Natural killer cell treated with Interleukin-12 subunit alpha and Interleukin-12 subunit beta and Interleukin-15 and Interleukin-18, amount 100 ng/mL, for 72 hours (primary cell): ENCODE data around the gene GSX2. TPM values are rescaled to one million over a fixed set of nuclear protein-coding genes. Genes with fewer than 3 reads are reported as not detected.

ENCODE experiments used
- ATAC-seq, 2 donors: fragments of 150-1000 bp; cut with Tn5 transposase in 1 of 2; sonication (Bioruptor Pico), chemical (Tn5 transposase) in 1 of 2; 2 replicates each; pipeline ENCODE4 v1.10.0; 2021
- DNase-seq: peaks from one replicate; pipeline ENCODE4 v3.0.0; 2022; ENCODE audit warnings: low spot score
- H3K27ac Mint-ChIP-seq, 2 donors: 1 replicate in 1 of 2; 2 replicates in 1 of 2; pipeline ENCODE4 v1.8.0; 2022; ENCODE audit warnings: mixed read lengths in 2 of 2, mild to moderate bottlenecking in 1 of 2, moderate library complexity in 1 of 2
- H3K27me3 Mint-ChIP-seq, 2 donors: 1 replicate in 1 of 2; 2 replicates in 1 of 2; pipeline ENCODE4 v1.8.0; 2022; ENCODE audit warnings: mixed read lengths in 2 of 2
- H3K36me3 Mint-ChIP-seq: one replicate; pipeline ENCODE4 v1.8.0; 2022; ENCODE audit warnings: mixed read lengths
- H3K4me1 Mint-ChIP-seq, 2 donors: 1 replicate in 1 of 2; 2 replicates in 1 of 2; pipeline ENCODE4 v1.8.0; 2022; ENCODE audit warnings: low read depth in 2 of 2, mixed read lengths in 2 of 2, mild to moderate bottlenecking in 1 of 2
- H3K4me3 Mint-ChIP-seq: one replicate; pipeline ENCODE4 v1.8.0; 2022; ENCODE audit warnings: mixed read lengths
- H3K9me3 Mint-ChIP-seq: 2 replicates; pipeline ENCODE4 v1.8.0; 2022; ENCODE audit warnings: mixed read lengths
- total RNA-seq, 2 donors: library from RNA; stranded (reverse); gene quantifications; one replicate each; pipeline ENCODE4 v1.2.3, GENCODE V29; 2022

Gene GSX2
- total RNA-seq, 2 donors from 2014 or later, result not detected

- ATAC-seq, result peak; percentile 95 to 97
- no peaks in the 10 kb centered on the region for H3K9me3 Mint-ChIP-seq
- no peaks in the 10 kb centered on the region for H3K27me3 Mint-ChIP-seq
- H3K27ac Mint-ChIP-seq, result peak within 1 kb of the TSS; percentile 96 to 99
- peak within 1 kb of the TSS; percentile 90 for H3K4me3 Mint-ChIP-seq
- H3K4me1 Mint-ChIP-seq, result peaks cover 29 to 44% of the 10 kb centered on the region in 2 donors
- peak; percentile 99 for DNase-seq
- peaks cover 4% of the 10 kb centered on the region for H3K36me3 Mint-ChIP-seq
Measured at GRCh38 chr4:54064317-54065111, 35.4 kb upstream of the GSX2 start, which contains the start of gene CHIC2. Gene CHIC2 (minus strand): TSS chr4:54064605. CDS start chr4:54064300, 305 bp downstream.

DNA sequence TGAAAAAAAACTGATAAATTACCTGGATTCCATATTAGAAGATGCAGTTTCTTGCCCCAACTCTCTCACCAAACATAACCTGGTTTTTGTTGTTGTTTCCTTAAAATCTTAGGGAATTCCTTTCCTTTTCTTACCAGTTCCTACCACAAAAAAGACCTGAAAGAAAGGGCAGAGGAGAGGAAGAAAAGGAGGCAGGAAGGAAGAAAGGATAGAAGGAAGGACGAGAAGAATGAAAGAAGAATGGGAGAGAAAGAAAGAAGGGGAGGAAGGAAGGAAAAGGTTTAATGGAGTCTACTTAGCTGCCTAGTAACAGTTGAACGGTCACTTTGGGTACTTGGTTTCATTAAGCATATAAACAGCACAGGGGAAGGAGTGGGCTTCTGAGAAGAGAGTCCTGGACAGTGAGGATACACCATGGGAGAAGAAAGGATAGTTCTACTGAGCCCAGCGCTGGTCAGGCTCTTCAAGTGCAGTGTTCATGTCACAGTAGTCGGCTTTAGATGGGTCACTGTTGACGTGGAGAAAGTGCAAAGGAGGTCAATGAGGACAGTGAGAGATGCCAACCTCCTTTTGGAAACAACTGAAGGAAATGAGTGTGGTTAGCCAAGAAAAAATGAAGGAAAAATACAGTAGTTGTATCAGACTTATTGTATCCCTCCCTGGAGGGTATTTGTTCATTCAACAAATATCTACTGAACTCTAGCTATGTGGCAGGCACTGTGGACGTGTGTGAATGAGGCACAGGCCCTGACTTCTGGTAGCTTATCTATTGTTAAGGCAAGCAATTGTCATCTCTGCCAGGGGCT, 34.5 kb upstream of the GSX2 start:
- peaks cover 24 to 36% of the 10 kb centered on the region in 2 donors for H3K4me1 Mint-ChIP-seq
- H3K27me3 Mint-ChIP-seq, result peaks cover 0 to 4% of the 10 kb centered on the region in 2 donors
- peak overlapping the region; percentile 96 to 99 for H3K27ac Mint-ChIP-seq
- ATAC-seq (no peak), DNase-seq (no peak)
- no peaks in the 10 kb centered on the region for H3K36me3 Mint-ChIP-seq
- no peaks in the 10 kb centered on the region for H3K9me3 Mint-ChIP-seq
- peak overlapping the region; percentile 90 for H3K4me3 Mint-ChIP-seq

DNA sequence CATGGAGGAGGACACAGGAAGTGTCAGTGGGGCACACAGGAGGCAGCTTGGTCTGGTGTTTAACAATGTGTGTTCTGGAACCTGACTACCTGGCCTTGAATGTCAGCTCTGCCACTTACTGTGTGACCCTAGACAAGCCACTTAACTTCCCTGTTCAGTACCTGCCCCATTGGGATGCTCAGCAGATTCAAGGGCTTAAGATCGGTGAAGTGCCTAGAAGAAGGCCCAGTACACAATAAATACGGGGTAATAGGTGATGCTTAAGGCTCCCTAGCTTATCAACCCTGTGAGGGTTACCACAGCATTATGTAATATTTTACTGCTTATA, 33.9 kb upstream of the GSX2 start:
- ATAC-seq, result no peak
- Mint-ChIP-seq H3K9me3 (no peaks in the 10 kb centered on the region), H3K27ac (peak overlapping the region; percentile 96 to 99), H3K4me3 (no peak overlapping the region), H3K27me3 (peaks cover 0 to 4% of the 10 kb centered on the region in 2 donors), H3K36me3 (no peaks in the 10 kb centered on the region), H3K4me1 (peaks cover 24 to 34% of the 10 kb centered on the region in 2 donors)
- DNase-seq, result no peak

DNA sequence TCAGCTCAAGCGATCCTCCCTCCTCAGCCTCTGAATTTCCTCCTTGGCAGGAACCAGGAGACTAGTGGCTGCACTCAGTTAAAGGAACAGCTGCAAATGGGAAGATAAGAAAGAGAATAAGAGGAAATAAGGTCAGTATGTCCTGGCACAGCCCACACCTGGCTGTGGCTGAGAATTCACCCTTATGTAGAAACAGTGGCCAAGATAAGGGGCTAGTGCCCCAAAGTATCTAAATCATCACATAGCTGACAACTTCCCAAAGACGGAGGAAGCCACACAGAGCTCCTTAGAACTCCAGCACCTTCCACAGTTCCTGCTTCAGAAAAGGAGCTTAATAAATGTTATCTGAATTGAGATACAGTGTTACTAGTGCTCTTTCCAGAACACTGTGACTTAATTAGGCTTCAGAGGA, 33.2 kb upstream of the GSX2 start:
- peaks cover 18 to 27% of the 10 kb centered on the region in 2 donors for H3K4me1 Mint-ChIP-seq
- H3K36me3 Mint-ChIP-seq, result no peaks in the 10 kb centered on the region
- DNase-seq (no peak), ATAC-seq (no peak)
- no peak overlapping the region for H3K4me3 Mint-ChIP-seq
- no peaks in the 10 kb centered on the region for H3K9me3 Mint-ChIP-seq
- no peak overlapping the region for H3K27ac Mint-ChIP-seq
- peaks cover 0 to 4% of the 10 kb centered on the region in 2 donors for H3K27me3 Mint-ChIP-seq

DNA sequence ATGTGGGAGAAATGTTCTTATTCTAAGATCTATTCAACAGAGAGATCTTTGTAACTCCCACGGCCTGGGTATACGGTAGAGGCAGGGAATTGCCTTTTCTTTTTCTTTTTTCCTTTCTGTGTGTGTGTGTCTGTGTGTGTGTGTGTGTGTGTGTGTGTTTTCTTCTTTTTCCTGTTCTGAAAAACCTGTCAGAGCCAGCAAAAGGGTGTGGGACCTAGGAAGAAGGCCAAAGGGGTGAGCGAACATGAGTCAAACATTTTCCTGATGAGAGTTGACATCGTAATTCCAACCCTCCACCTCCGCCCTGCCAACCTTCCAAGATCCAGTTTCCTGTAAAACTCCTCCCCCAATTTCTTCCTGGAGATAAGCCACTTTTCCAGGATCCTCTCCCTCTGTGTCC, 32.8 kb upstream of the GSX2 start:
- H3K4me1 Mint-ChIP-seq, result peaks cover 17 to 22% of the 10 kb centered on the region in 2 donors
- ATAC-seq (no peak), DNase-seq (no peak)
- no peak overlapping the region for H3K27ac Mint-ChIP-seq
- no peaks in the 10 kb centered on the region for H3K36me3 Mint-ChIP-seq
- H3K4me3 Mint-ChIP-seq, result no peak overlapping the region
- H3K27me3 Mint-ChIP-seq, result peaks cover 0 to 4% of the 10 kb centered on the region in 2 donors
- no peaks in the 10 kb centered on the region for H3K9me3 Mint-ChIP-seq

DNA sequence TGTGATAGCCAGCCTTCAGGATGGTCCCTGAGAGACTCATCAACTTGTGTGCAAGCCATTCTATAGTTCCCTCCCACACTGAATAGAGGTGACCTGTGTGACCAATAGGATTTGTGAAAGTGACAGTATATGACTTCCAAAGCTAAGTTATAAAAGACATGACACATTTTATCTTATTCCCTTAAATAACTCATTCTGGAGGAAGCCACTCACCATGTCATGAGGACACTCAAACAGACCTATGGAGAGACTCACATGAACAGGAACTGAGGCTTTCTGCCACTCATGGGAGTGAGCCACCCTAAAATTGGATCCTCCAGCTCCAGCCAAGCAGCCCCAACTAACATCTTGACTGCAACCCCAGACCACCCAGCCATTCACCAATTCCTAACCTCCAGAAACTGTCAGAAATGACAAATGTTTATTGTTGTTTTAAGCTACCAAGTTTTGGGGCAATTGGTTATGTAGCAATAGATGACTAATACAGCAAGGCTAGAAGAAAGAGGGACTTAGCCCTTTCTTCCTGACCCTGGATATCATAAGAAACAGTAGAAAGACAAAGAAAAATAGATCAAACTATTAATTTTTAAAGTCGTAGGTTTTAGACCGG, 26.6 kb upstream of the GSX2 start:
- Mint-ChIP-seq H3K4me3 (no peak overlapping the region), H3K4me1 (peaks cover 0 to 2% of the 10 kb centered on the region in 2 donors), H3K27ac (no peak overlapping the region), H3K27me3 (peaks cover 9 to 18% of the 10 kb centered on the region in 2 donors), H3K9me3 (no peaks in the 10 kb centered on the region), H3K36me3 (no peaks in the 10 kb centered on the region)
- DNase-seq (no peak), ATAC-seq (no peak)

DNA sequence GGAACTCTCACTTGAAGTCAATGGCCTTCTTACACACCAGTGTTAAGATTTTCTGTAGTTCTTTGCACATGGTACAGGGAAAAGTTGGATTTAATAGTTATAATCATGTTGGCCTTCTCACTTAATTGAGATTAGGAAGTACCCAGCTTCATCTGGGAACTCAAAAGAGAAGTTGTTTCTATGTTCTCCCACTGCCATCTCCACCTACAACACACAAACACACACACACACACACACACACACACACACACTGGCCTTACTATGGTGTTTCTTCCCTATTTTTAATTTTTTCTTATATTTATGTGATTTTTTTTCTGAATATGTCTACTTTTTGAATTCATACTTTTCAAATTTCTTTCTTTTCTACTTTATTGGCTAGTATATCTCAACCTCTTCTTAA, 25.6 kb upstream of the GSX2 start:
- Mint-ChIP-seq H3K36me3 (no peaks in the 10 kb centered on the region), H3K4me3 (no peak overlapping the region), H3K9me3 (no peaks in the 10 kb centered on the region), H3K27me3 (peaks cover 9 to 18% of the 10 kb centered on the region in 2 donors), H3K4me1 (peaks cover 0 to 2% of the 10 kb centered on the region in 2 donors), H3K27ac (no peak overlapping the region)
- ATAC-seq (no peak), DNase-seq (no peak)

DNA sequence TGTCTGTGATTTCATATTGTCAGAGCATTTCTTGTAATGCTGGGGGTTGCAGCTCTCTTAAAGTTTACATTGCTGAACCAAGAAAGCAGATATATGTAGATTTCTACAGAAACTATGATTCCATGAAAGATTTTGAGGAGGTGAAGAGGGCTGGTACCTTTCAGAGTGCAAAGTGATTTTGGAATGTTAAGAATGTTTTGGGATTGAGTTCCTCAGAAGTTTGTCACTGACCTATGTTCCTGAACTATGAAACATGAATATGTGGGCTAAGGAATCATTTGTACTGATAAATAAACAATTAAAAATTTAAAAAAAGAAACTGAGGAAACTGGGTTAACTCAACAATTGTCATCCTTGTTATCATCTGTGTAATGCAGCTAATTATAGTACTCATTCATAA, 23.3 kb upstream of the GSX2 start:
- H3K27me3 Mint-ChIP-seq, result peaks cover 8 to 31% of the 10 kb centered on the region in 2 donors
- no peaks in the 10 kb centered on the region for H3K9me3 Mint-ChIP-seq
- no peaks in the 10 kb centered on the region for H3K4me1 Mint-ChIP-seq
- H3K36me3 Mint-ChIP-seq, result no peaks in the 10 kb centered on the region
- ATAC-seq (no peak), DNase-seq (no peak)
- no peak overlapping the region for H3K27ac Mint-ChIP-seq
- no peak overlapping the region for H3K4me3 Mint-ChIP-seq

DNA sequence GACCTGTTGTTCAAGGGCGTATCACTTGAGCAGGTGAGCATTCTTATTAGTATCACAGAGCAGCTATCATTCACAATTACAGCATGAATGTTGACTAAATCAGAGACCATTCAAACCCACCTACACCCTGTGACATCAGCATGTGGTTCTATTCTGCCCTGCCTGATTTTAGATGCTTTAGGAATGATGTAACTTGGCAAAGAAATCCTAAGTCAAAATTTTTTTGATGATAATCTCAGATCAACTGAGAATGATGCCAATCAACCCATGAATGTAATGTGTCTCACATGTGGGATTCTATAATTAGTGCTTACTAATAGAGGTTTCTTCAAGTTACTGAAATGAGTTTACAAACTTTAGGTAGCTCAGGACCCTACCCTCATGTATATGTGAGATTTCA, 22.2 kb upstream of the GSX2 start:
- Mint-ChIP-seq H3K27me3 (peaks cover 3 to 34% of the 10 kb centered on the region in 2 donors), H3K4me1 (no peaks in the 10 kb centered on the region), H3K4me3 (no peak overlapping the region), H3K27ac (no peak overlapping the region), H3K36me3 (no peaks in the 10 kb centered on the region), H3K9me3 (no peaks in the 10 kb centered on the region)
- ATAC-seq, result no peak
- no peak for DNase-seq

DNA sequence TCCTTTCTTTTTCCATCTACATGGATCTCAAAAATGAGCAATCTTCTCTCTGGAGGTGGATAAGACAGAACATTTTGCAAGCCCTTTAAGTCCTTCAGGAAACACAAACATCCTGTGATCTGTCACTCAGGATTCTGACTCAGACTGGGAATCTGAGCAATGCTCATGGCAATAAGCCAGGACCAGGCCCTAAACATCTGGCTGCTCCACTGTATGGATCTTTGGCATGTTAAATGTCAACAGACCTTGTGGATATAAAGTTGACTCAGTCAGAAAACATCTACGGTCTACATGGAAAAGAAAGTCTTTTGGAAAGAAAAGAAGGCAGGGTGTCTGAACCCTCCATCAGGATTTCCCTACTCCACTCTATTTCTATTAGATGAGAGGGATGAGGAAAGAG, 17.8 kb upstream of the GSX2 start:
- ATAC-seq (no peak), DNase-seq (no peak)
- no peaks in the 10 kb centered on the region for H3K4me1 Mint-ChIP-seq
- no peak overlapping the region for H3K4me3 Mint-ChIP-seq
- peaks cover 8 to 44% of the 10 kb centered on the region in 2 donors for H3K27me3 Mint-ChIP-seq
- no peak overlapping the region for H3K27ac Mint-ChIP-seq
- H3K9me3 Mint-ChIP-seq, result no peaks in the 10 kb centered on the region
- H3K36me3 Mint-ChIP-seq, result no peaks in the 10 kb centered on the region

DNA sequence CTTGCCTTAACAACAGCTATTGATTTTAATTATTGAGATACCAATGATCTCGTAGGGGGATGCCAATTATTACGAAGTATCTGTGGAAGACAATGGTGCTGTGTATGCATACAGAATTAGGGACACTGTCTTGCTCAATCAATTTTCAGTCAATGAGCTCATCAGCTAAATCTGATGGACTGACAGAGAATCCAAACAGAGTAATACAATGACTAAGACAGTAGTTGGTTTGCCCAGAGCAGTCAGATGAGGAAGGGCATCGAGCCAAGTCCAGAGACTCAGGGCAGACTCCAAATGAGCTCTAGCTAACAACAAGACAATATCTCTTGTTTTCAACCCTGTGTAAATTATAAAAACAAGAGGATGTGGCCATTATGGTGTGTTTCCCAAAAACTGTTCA, 14.7 kb upstream of the GSX2 start:
- no peak overlapping the region for H3K4me3 Mint-ChIP-seq
- no peaks in the 10 kb centered on the region for H3K9me3 Mint-ChIP-seq
- H3K27me3 Mint-ChIP-seq, result peaks cover 13 to 40% of the 10 kb centered on the region in 2 donors
- H3K36me3 Mint-ChIP-seq, result no peaks in the 10 kb centered on the region
- H3K4me1 Mint-ChIP-seq, result no peaks in the 10 kb centered on the region
- no peak for ATAC-seq
- no peak overlapping the region for H3K27ac Mint-ChIP-seq
- DNase-seq, result no peak

GRCh38 chr4:54089875-54090274, 10.1 kb upstream of the GSX2 start:
- H3K4me1 Mint-ChIP-seq, result peaks cover 16 to 20% of the 10 kb centered on the region in 2 donors
- no peaks in the 10 kb centered on the region for H3K36me3 Mint-ChIP-seq
- peaks cover 4% of the 10 kb centered on the region for H3K9me3 Mint-ChIP-seq
- no peak overlapping the region for H3K4me3 Mint-ChIP-seq
- no peak overlapping the region for H3K27ac Mint-ChIP-seq
- peaks cover 35 to 59% of the 10 kb centered on the region in 2 donors for H3K27me3 Mint-ChIP-seq
- ATAC-seq (no peak), DNase-seq (no peak)

DNA sequence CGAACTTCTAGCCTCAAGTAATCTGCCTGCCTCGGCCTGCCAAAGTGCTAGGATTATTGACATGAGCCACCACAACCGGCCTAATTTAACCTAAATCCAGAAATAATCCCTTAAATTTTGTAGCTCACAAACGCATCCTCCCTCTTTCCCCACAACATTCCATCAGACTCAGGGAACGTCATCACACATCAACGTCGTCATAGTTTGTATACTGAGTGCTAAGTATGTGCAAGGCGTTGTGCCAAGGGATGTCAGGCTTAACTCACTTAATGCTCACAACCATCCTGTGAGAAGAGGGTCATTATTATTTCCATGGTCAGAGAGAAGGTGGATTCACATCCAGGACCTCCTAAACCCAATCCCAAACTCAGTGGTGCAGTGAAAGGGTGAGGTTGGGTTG, 9.6 kb upstream of the GSX2 start:
- DNase-seq, result no peak
- Mint-ChIP-seq H3K36me3 (no peaks in the 10 kb centered on the region), H3K9me3 (peaks cover 4% of the 10 kb centered on the region), H3K27ac (no peak overlapping the region), H3K27me3 (peaks cover 37 to 64% of the 10 kb centered on the region in 2 donors), H3K4me1 (peaks cover 16 to 20% of the 10 kb centered on the region in 2 donors), H3K4me3 (peak overlapping the region; percentile 94)
- ATAC-seq, result no peak
